ENCODE data around the gene PDZRN3. TPM values are rescaled to one million over a fixed set of nuclear protein-coding genes. Genes with fewer than 3 reads are reported as not detected.

Gene PDZRN3
- total RNA-seq, 1 donor from 2014 or later: 19.8 TPM

DNA sequence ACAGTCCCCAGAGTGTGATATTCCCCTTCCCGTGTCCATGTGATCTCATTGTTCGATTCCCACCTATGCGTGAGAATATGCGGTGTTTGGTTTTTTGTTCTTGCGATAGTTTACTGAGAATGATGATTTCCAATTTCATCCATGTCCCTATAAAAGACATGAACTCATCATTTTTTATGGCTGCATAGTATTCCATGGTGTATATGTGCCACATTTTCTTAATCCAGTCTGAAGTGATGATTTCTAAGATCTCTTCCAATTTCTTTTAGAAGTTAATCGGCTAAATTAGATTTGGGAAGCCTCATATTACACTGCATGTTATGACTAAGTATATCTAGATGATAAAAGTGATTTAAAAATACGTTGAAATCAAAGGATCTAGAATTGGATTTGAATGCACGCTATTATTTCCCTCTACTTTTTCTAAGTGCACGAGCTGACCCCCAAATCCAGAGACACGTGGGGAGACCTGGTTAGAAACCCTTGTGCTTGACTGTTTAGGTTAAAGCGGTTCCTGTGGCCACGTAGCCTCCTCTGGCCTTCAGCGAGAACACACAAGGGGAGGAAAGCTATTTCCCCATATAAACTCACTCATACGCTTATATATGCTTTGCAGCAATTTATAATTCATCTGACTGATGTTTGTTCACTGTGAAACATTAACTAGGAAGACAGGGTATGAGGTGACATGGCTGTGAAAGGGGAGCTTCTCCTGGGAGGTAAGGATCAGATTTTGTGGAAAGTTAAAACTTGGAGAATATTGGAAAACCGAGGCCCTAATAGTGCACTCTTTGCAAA, 243.8 kb downstream of the PDZRN3 start:
- no peak overlapping the region for H3K4me3 Mint-ChIP-seq (ENCODE audit: unreplicated experiment)
- Histone ChIP-seq H4K20me1 (ENCODE audit: insufficient read depth, low read length) (no peaks in the 10 kb centered on the region), H3K27me3 (ENCODE audit: insufficient read depth, low read length) (no peaks in the 10 kb centered on the region), H3K27ac (ENCODE audit: low read depth, low read length) (no peak overlapping the region), H2AFZ (ENCODE audit: low read depth, low read length) (no peak overlapping the region), H3K9me3 (ENCODE audit: insufficient read depth, low read depth, low read length) (no peaks in the 10 kb centered on the region), H3K4me2 (ENCODE audit: low read length) (no peak overlapping the region), H3K36me3 (ENCODE audit: insufficient read depth, low read length) (no peaks in the 10 kb centered on the region), H3K9ac (ENCODE audit: low read length) (no peak overlapping the region), H3K4me3 (ENCODE audit: insufficient read depth, low read depth, low read length) (no peak overlapping the region), H3K4me1 (ENCODE audit: insufficient read depth, low read length) (no peaks in the 10 kb centered on the region), H3K79me2 (ENCODE audit: insufficient read depth, low read length) (no peaks in the 10 kb centered on the region)
- no peak overlapping the region for H3K27ac Mint-ChIP-seq (ENCODE audit: unreplicated experiment)
- DNase-seq (ENCODE audit: low read depth) (no peak), FAIRE-seq (no peak)
- H3K9me3 Mint-ChIP-seq (ENCODE audit: unreplicated experiment): peaks cover 1% of the 10 kb centered on the region
- no peak for TF ChIP-seq EZH2 (IDR thresholded peaks at IDR 0.05; ENCODE audit: insufficient read depth, low read length)
- TF ChIP-seq, protein P1, sequence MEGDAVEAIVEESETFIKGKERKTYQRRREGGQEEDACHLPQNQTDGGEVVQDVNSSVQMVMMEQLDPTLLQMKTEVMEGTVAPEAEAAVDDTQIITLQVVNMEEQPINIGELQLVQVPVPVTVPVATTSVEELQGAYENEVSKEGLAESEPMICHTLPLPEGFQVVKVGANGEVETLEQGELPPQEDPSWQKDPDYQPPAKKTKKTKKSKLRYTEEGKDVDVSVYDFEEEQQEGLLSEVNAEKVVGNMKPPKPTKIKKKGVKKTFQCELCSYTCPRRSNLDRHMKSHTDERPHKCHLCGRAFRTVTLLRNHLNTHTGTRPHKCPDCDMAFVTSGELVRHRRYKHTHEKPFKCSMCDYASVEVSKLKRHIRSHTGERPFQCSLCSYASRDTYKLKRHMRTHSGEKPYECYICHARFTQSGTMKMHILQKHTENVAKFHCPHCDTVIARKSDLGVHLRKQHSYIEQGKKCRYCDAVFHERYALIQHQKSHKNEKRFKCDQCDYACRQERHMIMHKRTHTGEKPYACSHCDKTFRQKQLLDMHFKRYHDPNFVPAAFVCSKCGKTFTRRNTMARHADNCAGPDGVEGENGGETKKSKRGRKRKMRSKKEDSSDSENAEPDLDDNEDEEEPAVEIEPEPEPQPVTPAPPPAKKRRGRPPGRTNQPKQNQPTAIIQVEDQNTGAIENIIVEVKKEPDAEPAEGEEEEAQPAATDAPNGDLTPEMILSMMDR (IDR thresholded peaks at IDR 0.05; ENCODE audit: insufficient read depth, low read depth, low read length): no peak
- H3K36me3 Mint-ChIP-seq (ENCODE audit: low read depth, unreplicated experiment): peaks cover 29% of the 10 kb centered on the region
- H3K4me1 Mint-ChIP-seq (ENCODE audit: low read depth, unreplicated experiment): peaks cover 2% of the 10 kb centered on the region
- H3K27me3 Mint-ChIP-seq (ENCODE audit: low read depth, unreplicated experiment): peaks cover 2% of the 10 kb centered on the region

DNA sequence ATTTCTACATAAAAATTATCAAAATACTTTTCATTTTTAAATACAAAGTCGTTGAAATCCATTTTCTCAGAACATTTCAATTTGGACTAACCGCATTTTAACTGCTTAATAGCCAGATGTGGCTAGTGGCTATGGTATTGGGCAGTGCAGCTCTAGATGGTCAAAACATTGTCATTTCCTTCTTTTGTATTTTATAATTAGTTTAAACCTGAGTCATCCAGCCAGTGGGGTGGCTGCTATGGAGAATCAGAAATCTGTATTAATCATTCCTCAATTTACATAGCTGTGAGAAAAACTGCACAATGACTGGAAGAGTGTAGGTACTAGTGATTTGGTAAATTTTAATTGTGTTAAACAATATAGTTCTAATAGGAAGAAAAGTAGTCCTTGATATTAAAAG, 245.3 kb downstream of the PDZRN3 start:
- H3K9me3 Mint-ChIP-seq (ENCODE audit: unreplicated experiment): peaks cover 1% of the 10 kb centered on the region
- Histone ChIP-seq H3K27me3 (ENCODE audit: insufficient read depth, low read length) (no peaks in the 10 kb centered on the region), H3K4me1 (ENCODE audit: insufficient read depth, low read length) (no peaks in the 10 kb centered on the region), H3K4me3 (ENCODE audit: insufficient read depth, low read depth, low read length) (no peak overlapping the region), H2AFZ (ENCODE audit: low read depth, low read length) (no peak overlapping the region), H3K4me2 (ENCODE audit: low read length) (no peak overlapping the region), H3K27ac (ENCODE audit: low read depth, low read length) (no peak overlapping the region), H3K9me3 (ENCODE audit: insufficient read depth, low read depth, low read length) (no peaks in the 10 kb centered on the region), H4K20me1 (ENCODE audit: insufficient read depth, low read length) (no peaks in the 10 kb centered on the region), H3K9ac (ENCODE audit: low read length) (no peak overlapping the region), H3K79me2 (ENCODE audit: insufficient read depth, low read length) (no peaks in the 10 kb centered on the region), H3K36me3 (ENCODE audit: insufficient read depth, low read length) (no peaks in the 10 kb centered on the region)
- H3K36me3 Mint-ChIP-seq (ENCODE audit: low read depth, unreplicated experiment): peaks cover 15% of the 10 kb centered on the region
- no peak overlapping the region for H3K4me3 Mint-ChIP-seq (ENCODE audit: unreplicated experiment)
- TF ChIP-seq, protein P1 (IDR thresholded peaks at IDR 0.05; ENCODE audit: insufficient read depth, low read depth, low read length): no peak
- TF ChIP-seq EZH2 (IDR thresholded peaks at IDR 0.05; ENCODE audit: insufficient read depth, low read length): no peak
- FAIRE-seq (no peak), DNase-seq (ENCODE audit: low read depth) (peak; percentile 10)
- no peak overlapping the region for H3K27ac Mint-ChIP-seq (ENCODE audit: unreplicated experiment)
- H3K4me1 Mint-ChIP-seq (ENCODE audit: low read depth, unreplicated experiment): peaks cover 2% of the 10 kb centered on the region
- peaks cover 2% of the 10 kb centered on the region for H3K27me3 Mint-ChIP-seq (ENCODE audit: low read depth, unreplicated experiment)

DNA sequence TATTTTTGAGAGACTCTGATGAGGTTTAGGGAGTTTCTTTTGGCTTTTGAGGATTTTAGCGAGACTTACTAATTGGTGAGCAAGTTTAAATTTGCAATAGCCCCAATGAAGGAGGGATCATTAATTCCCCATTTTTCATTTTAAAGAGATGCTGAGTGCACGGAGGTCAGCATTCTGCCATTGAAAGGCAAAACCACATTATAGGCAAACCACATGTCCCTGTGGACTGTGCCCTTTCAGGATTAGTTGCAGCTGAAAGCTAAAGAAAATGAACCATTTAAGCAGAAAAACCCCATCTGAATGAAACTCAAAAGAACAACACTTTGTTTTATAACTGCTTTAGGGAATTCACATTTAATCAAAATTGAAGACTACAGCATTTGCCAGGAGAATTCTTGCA, 246.5 kb downstream of the PDZRN3 start:
- peaks cover 2% of the 10 kb centered on the region for H3K4me1 Mint-ChIP-seq (ENCODE audit: low read depth, unreplicated experiment)
- H3K27ac Mint-ChIP-seq (ENCODE audit: unreplicated experiment): no peak overlapping the region
- H3K27ac ChIP-seq (ENCODE audit: low read depth, low read length): no peak overlapping the region
- no peak for TF ChIP-seq EZH2 (IDR thresholded peaks at IDR 0.05; ENCODE audit: insufficient read depth, low read length)
- TF ChIP-seq, protein P1 (IDR thresholded peaks at IDR 0.05; ENCODE audit: insufficient read depth, low read depth, low read length): no peak
- peaks cover 2% of the 10 kb centered on the region for H3K9me3 Mint-ChIP-seq (ENCODE audit: unreplicated experiment)
- H3K9me3 ChIP-seq (ENCODE audit: insufficient read depth, low read depth, low read length): no peaks in the 10 kb centered on the region
- no peaks in the 10 kb centered on the region for H3K79me2 ChIP-seq (ENCODE audit: insufficient read depth, low read length)
- H3K4me3 Mint-ChIP-seq (ENCODE audit: unreplicated experiment): no peak overlapping the region
- H2AFZ ChIP-seq (ENCODE audit: low read depth, low read length): no peak overlapping the region
- H3K9ac ChIP-seq (ENCODE audit: low read length): no peak overlapping the region
- no peaks in the 10 kb centered on the region for H4K20me1 ChIP-seq (ENCODE audit: insufficient read depth, low read length)
- peaks cover 5% of the 10 kb centered on the region for H3K36me3 Mint-ChIP-seq (ENCODE audit: low read depth, unreplicated experiment)
- FAIRE-seq (no peak), DNase-seq (ENCODE audit: low read depth) (no peak)
- H3K27me3 ChIP-seq (ENCODE audit: insufficient read depth, low read length): no peaks in the 10 kb centered on the region
- peaks cover 2% of the 10 kb centered on the region for H3K27me3 Mint-ChIP-seq (ENCODE audit: low read depth, unreplicated experiment)
- H3K36me3 ChIP-seq (ENCODE audit: insufficient read depth, low read length): no peaks in the 10 kb centered on the region
- H3K4me2 ChIP-seq (ENCODE audit: low read length): no peak overlapping the region
- H3K4me1 ChIP-seq (ENCODE audit: insufficient read depth, low read length): no peaks in the 10 kb centered on the region
- no peak overlapping the region for H3K4me3 ChIP-seq (ENCODE audit: insufficient read depth, low read depth, low read length)

All from astrocyte (in vitro differentiated cells and primary cell).